Measurements from ENCODE around the gene MOSPD3. TPM values are rescaled to one million over a fixed set of nuclear protein-coding genes. Genes with fewer than 3 reads are reported as not detected.
A peak's percentile ranks its signal among the peaks of the same experiment; 100 is the strongest.

Gene MOSPD3
- total RNA-seq, 1 donor from 2014 or later = 37.1 TPM

- peaks cover 17% of the 10 kb centered on the region for H3K27me3 Mint-ChIP-seq (ENCODE audit: unreplicated experiment)
- TF ChIP-seq CTCF (IDR thresholded peaks at IDR 0.05; ENCODE audit: partially characterized antibody, unreplicated experiment) = peak; percentile 49
- DNase-seq = peak; percentile 70
- H3K4me3 Mint-ChIP-seq (ENCODE audit: unreplicated experiment) = peak overlapping the region; percentile 55
- H3K27ac Mint-ChIP-seq (ENCODE audit: unreplicated experiment) = no peak overlapping the region
- H3K4me1 Mint-ChIP-seq (ENCODE audit: low read depth, unreplicated experiment) = peaks cover 4% of the 10 kb centered on the region
- H3K36me3 Mint-ChIP-seq (ENCODE audit: unreplicated experiment) = no peaks in the 10 kb centered on the region
- H3K9me3 Mint-ChIP-seq (ENCODE audit: unreplicated experiment) = peaks cover 2% of the 10 kb centered on the region
Observed at GRCh38 chr7:100568896-100569844, 43.2 kb upstream of the MOSPD3 start.

GRCh38 chr7:100570954-100571828, 41.1 kb upstream of the MOSPD3 start:
- Mint-ChIP-seq H3K9me3 (ENCODE audit: unreplicated experiment) (peaks cover 2% of the 10 kb centered on the region), H3K36me3 (ENCODE audit: unreplicated experiment) (no peaks in the 10 kb centered on the region), H3K4me1 (ENCODE audit: low read depth, unreplicated experiment) (peaks cover 4% of the 10 kb centered on the region), H3K4me3 (ENCODE audit: unreplicated experiment) (no peak overlapping the region), H3K27me3 (ENCODE audit: unreplicated experiment) (peaks cover 19% of the 10 kb centered on the region), H3K27ac (ENCODE audit: unreplicated experiment) (no peak overlapping the region)
- no peak for DNase-seq
- TF ChIP-seq CTCF (IDR thresholded peaks at IDR 0.05; ENCODE audit: partially characterized antibody, unreplicated experiment) = no peak

GRCh38 chr7:100571829-100572116, 40.6 kb upstream of the MOSPD3 start:
- Mint-ChIP-seq H3K9me3 (ENCODE audit: unreplicated experiment) (peaks cover 2% of the 10 kb centered on the region), H3K4me3 (ENCODE audit: unreplicated experiment) (no peak overlapping the region), H3K27ac (ENCODE audit: unreplicated experiment) (no peak overlapping the region), H3K4me1 (ENCODE audit: low read depth, unreplicated experiment) (peaks cover 4% of the 10 kb centered on the region), H3K36me3 (ENCODE audit: unreplicated experiment) (no peaks in the 10 kb centered on the region), H3K27me3 (ENCODE audit: unreplicated experiment) (peaks cover 20% of the 10 kb centered on the region)
- DNase-seq = no peak
- TF ChIP-seq CTCF (IDR thresholded peaks at IDR 0.05; ENCODE audit: partially characterized antibody, unreplicated experiment) = no peak

- peaks cover 4% of the 10 kb centered on the region for H3K4me1 Mint-ChIP-seq (ENCODE audit: low read depth, unreplicated experiment)
- H3K36me3 Mint-ChIP-seq (ENCODE audit: unreplicated experiment) = no peaks in the 10 kb centered on the region
- H3K9me3 Mint-ChIP-seq (ENCODE audit: unreplicated experiment) = peaks cover 2% of the 10 kb centered on the region
- H3K4me3 Mint-ChIP-seq (ENCODE audit: unreplicated experiment) = no peak overlapping the region
- H3K27me3 Mint-ChIP-seq (ENCODE audit: unreplicated experiment) = peaks cover 20% of the 10 kb centered on the region
- no peak for TF ChIP-seq CTCF (IDR thresholded peaks at IDR 0.05; ENCODE audit: partially characterized antibody, unreplicated experiment)
- no peak overlapping the region for H3K27ac Mint-ChIP-seq (ENCODE audit: unreplicated experiment)
- DNase-seq = no peak
Observed at GRCh38 chr7:100572281-100572948, 39.9 kb upstream of the MOSPD3 start.
